ENCODE measurements around the gene OPCML.
A peak's percentile ranks its signal among the peaks of the same experiment; 100 is the strongest.

Gene OPCML

GRCh38 chr11:133015457-133015856, 516.8 kb downstream of the OPCML start:
- peaks cover 0 to 8% of the 10 kb centered on the region in 2 donors for H3K4me1 ChIP-seq (ENCODE audit: control insufficient read depth in 2 of 2, insufficient read depth in 1 of 2, low read depth in 1 of 2, low read length in 2 of 2)
- no peak overlapping the region for H4K8ac ChIP-seq (ENCODE audit: low read depth, low read length)
- no peak overlapping the region for H2BK5ac ChIP-seq (ENCODE audit: low read length)
- H3K79me1 ChIP-seq (ENCODE audit: low read depth, low read length): no peaks in the 10 kb centered on the region
- no peak overlapping the region for H3K14ac ChIP-seq (ENCODE audit: low read length)
- no peak overlapping the region for H2AK5ac ChIP-seq (ENCODE audit: low read depth, low read length)
- H2BK12ac ChIP-seq (ENCODE audit: low read length): no peak overlapping the region
- H2BK15ac ChIP-seq (ENCODE audit: low read length): no peak overlapping the region
- H3K9ac ChIP-seq (ENCODE audit: low read depth, low read length, poor library complexity): no peak overlapping the region
- no CpG with 5 or more reads among the region's 1 CpG for WGBS, 2 donors (ENCODE audit: extremely low coverage in 2 of 2, insufficient read length in 2 of 2, insufficient replicate concordance in 1 of 2)
- H3K18ac ChIP-seq (ENCODE audit: low read length): no peak overlapping the region
- H3K9me3 ChIP-seq (replicated peaks in 1 of 2; ENCODE audit: control insufficient read depth in 2 of 2, insufficient read depth in 1 of 2, low read depth in 1 of 2, low read length in 2 of 2): no peaks in the 10 kb centered on the region
- no peak overlapping the region for H3K4ac ChIP-seq (ENCODE audit: low read length)
- no peak overlapping the region for H4K91ac ChIP-seq (ENCODE audit: low read depth, low read length, poor library complexity)
- H2BK120ac ChIP-seq (ENCODE audit: low read depth, low read length): no peak overlapping the region
- H3K4me2 ChIP-seq (ENCODE audit: insufficient read depth, low read length, poor library complexity, severe bottlenecking): no peak overlapping the region
- no peak overlapping the region for H3K4me3 ChIP-seq (ENCODE audit: low read length in 2 of 2)
- no peak for DNase-seq (ENCODE audit: low spot score)
- no peak overlapping the region for H3K27ac ChIP-seq (replicated peaks; ENCODE audit: low read length)
- no peaks in the 10 kb centered on the region for H3K36me3 ChIP-seq (replicated peaks in 1 of 2; ENCODE audit: control insufficient read depth in 2 of 2, insufficient read depth in 2 of 2, low read length in 2 of 2)
- H3K27me3 ChIP-seq (ENCODE audit: control insufficient read depth in 3 of 3, insufficient read depth in 3 of 3, low read depth in 1 of 3, low read length in 3 of 3): peaks cover 0 to 2% (median 0%) of the 10 kb centered on the region in 3 experiments
- no peak overlapping the region for H2AFZ ChIP-seq (ENCODE audit: low read length)
- H3K23ac ChIP-seq (ENCODE audit: low read depth, low read length, poor library complexity): no peak overlapping the region

DNA sequence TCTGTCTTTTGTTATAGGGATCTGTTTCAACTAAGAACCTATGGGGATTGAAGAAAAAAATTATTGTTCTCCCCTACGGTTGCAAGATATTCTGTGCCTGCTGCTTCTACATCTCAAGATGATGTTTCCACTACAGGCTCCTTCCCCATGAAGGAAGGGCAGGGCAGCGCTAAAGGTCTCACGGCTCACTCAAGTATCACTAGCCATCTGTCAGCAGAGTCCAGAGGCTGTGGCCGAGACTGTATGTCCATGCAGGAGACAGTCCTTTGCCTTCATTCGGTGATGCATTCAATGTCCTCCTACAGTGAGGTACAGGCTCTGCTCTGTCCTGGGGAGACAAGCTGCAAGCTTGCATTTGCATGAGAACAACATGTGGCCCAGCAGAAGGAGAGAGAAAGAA, 518.0 kb downstream of the OPCML start:
- Histone ChIP-seq H2BK15ac (ENCODE audit: low read length) (no peak overlapping the region), H3K27me3 (ENCODE audit: control insufficient read depth in 3 of 3, insufficient read depth in 3 of 3, low read depth in 1 of 3, low read length in 3 of 3) (no peaks in the 10 kb centered on the region), H2BK120ac (ENCODE audit: low read depth, low read length) (no peak overlapping the region), H3K18ac (ENCODE audit: low read length) (peak overlapping the region; percentile 31), H3K4me1 (ENCODE audit: control insufficient read depth in 2 of 2, insufficient read depth in 1 of 2, low read depth in 1 of 2, low read length in 2 of 2) (peaks cover 0 to 8% of the 10 kb centered on the region in 2 donors), H2BK12ac (ENCODE audit: low read length) (no peak overlapping the region), H2AFZ (ENCODE audit: low read length) (no peak overlapping the region), H2BK5ac (ENCODE audit: low read length) (no peak overlapping the region), H3K4me2 (ENCODE audit: insufficient read depth, low read length, poor library complexity, severe bottlenecking) (no peak overlapping the region), H3K9me3 (replicated peaks in 1 of 2; ENCODE audit: control insufficient read depth in 2 of 2, insufficient read depth in 1 of 2, low read depth in 1 of 2, low read length in 2 of 2) (no peaks in the 10 kb centered on the region), H3K4me3 (ENCODE audit: low read length in 2 of 2) (no peak overlapping the region), H2AK5ac (ENCODE audit: low read depth, low read length) (no peak overlapping the region), H4K91ac (ENCODE audit: low read depth, low read length, poor library complexity) (no peak overlapping the region), H3K14ac (ENCODE audit: low read length) (no peak overlapping the region), H3K23ac (ENCODE audit: low read depth, low read length, poor library complexity) (no peak overlapping the region), H3K27ac (replicated peaks; ENCODE audit: low read length) (no peak overlapping the region), H3K36me3 (replicated peaks in 1 of 2; ENCODE audit: control insufficient read depth in 2 of 2, insufficient read depth in 2 of 2, low read length in 2 of 2) (no peaks in the 10 kb centered on the region), H4K8ac (ENCODE audit: low read depth, low read length) (no peak overlapping the region), H3K9ac (ENCODE audit: low read depth, low read length, poor library complexity) (no peak overlapping the region), H3K79me1 (ENCODE audit: low read depth, low read length) (no peaks in the 10 kb centered on the region), H3K4ac (ENCODE audit: low read length) (no peak overlapping the region)
- WGBS, 2 donors (ENCODE audit: extremely low coverage in 2 of 2, insufficient read length in 2 of 2, insufficient replicate concordance in 1 of 2): no CpG with 5 or more reads among the region's 5 CpGs
- DNase-seq (ENCODE audit: low spot score): no peak

- Histone ChIP-seq H3K14ac (ENCODE audit: low read length) (no peak overlapping the region), H3K18ac (ENCODE audit: low read length) (no peak overlapping the region), H2BK120ac (ENCODE audit: low read depth, low read length) (no peak overlapping the region), H3K23ac (ENCODE audit: low read depth, low read length, poor library complexity) (no peak overlapping the region), H2AFZ (ENCODE audit: low read length) (no peak overlapping the region), H3K9me3 (replicated peaks in 1 of 2; ENCODE audit: control insufficient read depth in 2 of 2, insufficient read depth in 1 of 2, low read depth in 1 of 2, low read length in 2 of 2) (no peaks in the 10 kb centered on the region), H3K27me3 (ENCODE audit: control insufficient read depth in 3 of 3, insufficient read depth in 3 of 3, low read depth in 1 of 3, low read length in 3 of 3) (no peaks in the 10 kb centered on the region), H2BK15ac (ENCODE audit: low read length) (no peak overlapping the region), H3K4ac (ENCODE audit: low read length) (no peak overlapping the region), H4K8ac (ENCODE audit: low read depth, low read length) (no peak overlapping the region), H3K36me3 (replicated peaks in 1 of 2; ENCODE audit: control insufficient read depth in 2 of 2, insufficient read depth in 2 of 2, low read length in 2 of 2) (no peaks in the 10 kb centered on the region), H4K91ac (ENCODE audit: low read depth, low read length, poor library complexity) (no peak overlapping the region), H3K4me1 (ENCODE audit: control insufficient read depth in 2 of 2, insufficient read depth in 1 of 2, low read depth in 1 of 2, low read length in 2 of 2) (no peaks in the 10 kb centered on the region), H2AK5ac (ENCODE audit: low read depth, low read length) (no peak overlapping the region), H3K79me1 (ENCODE audit: low read depth, low read length) (no peaks in the 10 kb centered on the region), H2BK12ac (ENCODE audit: low read length) (no peak overlapping the region), H3K9ac (ENCODE audit: low read depth, low read length, poor library complexity) (no peak overlapping the region), H3K4me2 (ENCODE audit: insufficient read depth, low read length, poor library complexity, severe bottlenecking) (no peak overlapping the region), H3K4me3 (ENCODE audit: low read length in 2 of 2) (no peak overlapping the region), H2BK5ac (ENCODE audit: low read length) (no peak overlapping the region), H3K27ac (replicated peaks; ENCODE audit: low read length) (no peak overlapping the region)
- no peak for DNase-seq (ENCODE audit: low spot score)
- WGBS, 2 donors (ENCODE audit: extremely low coverage in 2 of 2, insufficient read length in 2 of 2, insufficient replicate concordance in 1 of 2): no CpG with 5 or more reads among the region's 4 CpGs
Observed at GRCh38 chr11:133012803-133013202, 519.5 kb downstream of the OPCML start.

- no peak overlapping the region for H2BK120ac ChIP-seq (ENCODE audit: low read depth, low read length)
- H3K79me1 ChIP-seq (ENCODE audit: low read depth, low read length): no peaks in the 10 kb centered on the region
- no peak overlapping the region for H3K14ac ChIP-seq (ENCODE audit: low read length)
- no peak overlapping the region for H4K91ac ChIP-seq (ENCODE audit: low read depth, low read length, poor library complexity)
- no peak overlapping the region for H2AK5ac ChIP-seq (ENCODE audit: low read depth, low read length)
- H3K9me3 ChIP-seq (replicated peaks in 1 of 2; ENCODE audit: control insufficient read depth in 2 of 2, insufficient read depth in 1 of 2, low read depth in 1 of 2, low read length in 2 of 2): peaks cover 0 to under 1% of the 10 kb centered on the region in 2 donors
- WGBS, 2 donors (ENCODE audit: extremely low coverage in 2 of 2, insufficient read length in 2 of 2, insufficient replicate concordance in 1 of 2): no CpG with 5 or more reads among the region's 2 CpGs
- no peak overlapping the region for H3K18ac ChIP-seq (ENCODE audit: low read length)
- no peak overlapping the region for H2BK5ac ChIP-seq (ENCODE audit: low read length)
- no peak overlapping the region for H3K23ac ChIP-seq (ENCODE audit: low read depth, low read length, poor library complexity)
- H3K4me1 ChIP-seq (ENCODE audit: control insufficient read depth in 2 of 2, insufficient read depth in 1 of 2, low read depth in 1 of 2, low read length in 2 of 2): no peaks in the 10 kb centered on the region
- no peak overlapping the region for H3K4me3 ChIP-seq (ENCODE audit: low read length in 2 of 2)
- no peak for DNase-seq (ENCODE audit: low spot score)
- H3K27ac ChIP-seq (replicated peaks; ENCODE audit: low read length): no peak overlapping the region
- H3K4me2 ChIP-seq (ENCODE audit: insufficient read depth, low read length, poor library complexity, severe bottlenecking): no peak overlapping the region
- H4K8ac ChIP-seq (ENCODE audit: low read depth, low read length): no peak overlapping the region
- H3K9ac ChIP-seq (ENCODE audit: low read depth, low read length, poor library complexity): no peak overlapping the region
- H2BK12ac ChIP-seq (ENCODE audit: low read length): no peak overlapping the region
- H2BK15ac ChIP-seq (ENCODE audit: low read length): no peak overlapping the region
- H2AFZ ChIP-seq (ENCODE audit: low read length): no peak overlapping the region
- H3K4ac ChIP-seq (ENCODE audit: low read length): no peak overlapping the region
- H3K27me3 ChIP-seq (ENCODE audit: control insufficient read depth in 3 of 3, insufficient read depth in 3 of 3, low read depth in 1 of 3, low read length in 3 of 3): no peaks in the 10 kb centered on the region
- no peaks in the 10 kb centered on the region for H3K36me3 ChIP-seq (replicated peaks in 1 of 2; ENCODE audit: control insufficient read depth in 2 of 2, insufficient read depth in 2 of 2, low read length in 2 of 2)
Observed at GRCh38 chr11:133011604-133012003, 520.7 kb downstream of the OPCML start.
